Measurements from ENCODE around the gene NLRP6.
"Not testable (repeated sequence)": the region's sequence is repeated elsewhere in the genome, so short reads cannot be mapped to it uniquely, and the experiment has no call there.

The NLRP6 gene

GRCh38 chr11:329886-330253 is 51.7 kb downstream of the NLRP6 start:
- TF ChIP-seq CTCF (IDR thresholded peaks at IDR 0.05; ENCODE audit: insufficient read depth, low read depth, low read length, missing control alignments), result no peak
- no peak overlapping the region for H3K4me3 ChIP-seq (ENCODE audit: low read depth, low read length)
- no peak for DNase-seq (ENCODE audit: low read depth)

- no peak for TF ChIP-seq CTCF (IDR thresholded peaks at IDR 0.05; ENCODE audit: insufficient read depth, low read depth, low read length, missing control alignments)
- no peak overlapping the region for H3K4me3 ChIP-seq (ENCODE audit: low read depth, low read length)
- no peak for DNase-seq (ENCODE audit: low read depth)
Observed at GRCh38 chr11:330307-330693, 52.1 kb downstream of the NLRP6 start.

GRCh38 chr11:330694-331357 is 52.6 kb downstream of the NLRP6 start:
- no peak for TF ChIP-seq CTCF (IDR thresholded peaks at IDR 0.05; ENCODE audit: insufficient read depth, low read depth, low read length, missing control alignments)
- no peak overlapping the region for H3K4me3 ChIP-seq (ENCODE audit: low read depth, low read length)
- DNase-seq (ENCODE audit: low read depth), result peak; percentile 78

GRCh38 chr11:331358-332060 is 53.3 kb downstream of the NLRP6 start:
- TF ChIP-seq CTCF (IDR thresholded peaks at IDR 0.05; ENCODE audit: insufficient read depth, low read depth, low read length, missing control alignments), result no peak
- no peak overlapping the region for H3K4me3 ChIP-seq (ENCODE audit: low read depth, low read length)
- DNase-seq (ENCODE audit: low read depth), result no peak

GRCh38 chr11:332651-333480 is 54.7 kb downstream of the NLRP6 start:
- no peak for DNase-seq (ENCODE audit: low read depth)
- H3K4me3 ChIP-seq (ENCODE audit: low read depth, low read length), result no peak overlapping the region
- no peak for TF ChIP-seq CTCF (IDR thresholded peaks at IDR 0.05; ENCODE audit: insufficient read depth, low read depth, low read length, missing control alignments)

- DNase-seq (ENCODE audit: low read depth); H3K4me3 ChIP-seq (ENCODE audit: low read depth, low read length): not testable (repeated sequence)
Observed at GRCh38 chr11:333616-334263, 55.5 kb downstream of the NLRP6 start.

Data from GM12865 (cell line).